ENCODE results near the gene P2RX5. TPM values are rescaled to one million over a fixed set of nuclear protein-coding genes. Genes with fewer than 3 reads are reported as not detected.

Gene P2RX5
- total RNA-seq, 1 experiment from 2014 or later, result 11.6 TPM

DNA sequence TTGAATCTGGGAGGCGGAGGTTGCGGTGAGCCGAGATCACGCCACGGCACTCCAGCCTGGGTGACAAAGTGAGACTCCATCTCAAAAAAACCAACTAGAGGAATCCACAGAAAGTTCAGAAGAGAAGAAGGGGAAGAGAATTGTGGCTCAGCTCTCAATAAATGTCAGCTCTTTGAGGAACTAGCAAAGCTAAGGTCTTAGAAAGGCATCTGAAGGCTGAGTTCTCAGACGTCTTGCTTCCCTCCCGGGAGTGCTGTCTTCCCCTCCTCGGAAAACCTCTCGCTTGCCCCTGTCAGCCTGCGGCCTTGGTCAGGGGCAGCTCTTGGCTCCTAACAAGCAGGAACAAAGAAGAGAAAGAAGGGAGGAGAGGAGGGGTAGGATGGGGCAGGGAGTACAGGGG lies 65.2 kb downstream of the P2RX5 start:
- peaks cover 14% of the 10 kb centered on the region for H3K36me3 Mint-ChIP-seq (ENCODE audit: insufficient read depth, unreplicated experiment)
- H3K27me3 Mint-ChIP-seq (ENCODE audit: unreplicated experiment), result no peaks in the 10 kb centered on the region
- CTCF ChIA-PET, result no interaction called here
- H3K4me3 Mint-ChIP-seq (ENCODE audit: low read depth, unreplicated experiment), result no peak overlapping the region
- BruUV-seq (replicated peaks), result no TSS peak
- no peak overlapping the region for H3K27ac Mint-ChIP-seq (ENCODE audit: unreplicated experiment)
- H3K4me1 Mint-ChIP-seq (ENCODE audit: low read depth, unreplicated experiment), result no peaks in the 10 kb centered on the region
- TF ChIP-seq, protein P1, sequence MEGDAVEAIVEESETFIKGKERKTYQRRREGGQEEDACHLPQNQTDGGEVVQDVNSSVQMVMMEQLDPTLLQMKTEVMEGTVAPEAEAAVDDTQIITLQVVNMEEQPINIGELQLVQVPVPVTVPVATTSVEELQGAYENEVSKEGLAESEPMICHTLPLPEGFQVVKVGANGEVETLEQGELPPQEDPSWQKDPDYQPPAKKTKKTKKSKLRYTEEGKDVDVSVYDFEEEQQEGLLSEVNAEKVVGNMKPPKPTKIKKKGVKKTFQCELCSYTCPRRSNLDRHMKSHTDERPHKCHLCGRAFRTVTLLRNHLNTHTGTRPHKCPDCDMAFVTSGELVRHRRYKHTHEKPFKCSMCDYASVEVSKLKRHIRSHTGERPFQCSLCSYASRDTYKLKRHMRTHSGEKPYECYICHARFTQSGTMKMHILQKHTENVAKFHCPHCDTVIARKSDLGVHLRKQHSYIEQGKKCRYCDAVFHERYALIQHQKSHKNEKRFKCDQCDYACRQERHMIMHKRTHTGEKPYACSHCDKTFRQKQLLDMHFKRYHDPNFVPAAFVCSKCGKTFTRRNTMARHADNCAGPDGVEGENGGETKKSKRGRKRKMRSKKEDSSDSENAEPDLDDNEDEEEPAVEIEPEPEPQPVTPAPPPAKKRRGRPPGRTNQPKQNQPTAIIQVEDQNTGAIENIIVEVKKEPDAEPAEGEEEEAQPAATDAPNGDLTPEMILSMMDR (IDR thresholded peaks at IDR 0.05; ENCODE audit: unreplicated experiment), result no peak
- intact Hi-C loops (cut with micrococcal nuclease; ENCODE audit: unreplicated experiment), result no loop called here
- no peak for DNase-seq
- no peaks in the 10 kb centered on the region for H3K9me3 Mint-ChIP-seq (ENCODE audit: low read depth, unreplicated experiment)

DNA sequence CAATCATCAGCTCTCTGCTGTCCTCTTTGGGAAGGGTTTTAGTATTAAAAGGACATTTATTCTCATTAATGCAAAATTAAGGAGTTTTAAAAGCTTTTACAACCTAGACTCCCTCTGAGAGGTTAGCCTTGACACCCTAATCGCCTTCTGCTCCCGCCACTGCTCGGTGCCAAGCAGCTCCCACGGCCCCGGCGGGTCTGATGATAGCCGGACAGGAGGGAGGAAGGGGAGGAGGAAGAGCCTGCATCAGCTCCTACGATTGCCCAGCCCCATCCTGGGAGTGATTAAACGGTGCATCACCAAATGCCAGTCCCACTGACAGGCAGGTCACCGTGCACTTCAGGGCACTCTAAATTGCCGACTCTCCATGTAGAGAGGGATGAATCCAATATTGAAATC lies 68.2 kb downstream of the P2RX5 start:
- CTCF ChIA-PET, result no interaction called here
- Mint-ChIP-seq H3K4me1 (ENCODE audit: low read depth, unreplicated experiment) (no peaks in the 10 kb centered on the region), H3K9me3 (ENCODE audit: low read depth, unreplicated experiment) (no peaks in the 10 kb centered on the region), H3K27me3 (ENCODE audit: unreplicated experiment) (no peaks in the 10 kb centered on the region), H3K36me3 (ENCODE audit: insufficient read depth, unreplicated experiment) (no peaks in the 10 kb centered on the region), H3K27ac (ENCODE audit: unreplicated experiment) (no peak overlapping the region), H3K4me3 (ENCODE audit: low read depth, unreplicated experiment) (no peak overlapping the region)
- no TSS peak for BruUV-seq (replicated peaks)
- DNase-seq, result no peak
- intact Hi-C loops (cut with micrococcal nuclease; ENCODE audit: unreplicated experiment), result no loop called here
- TF ChIP-seq, protein P1 (IDR thresholded peaks at IDR 0.05; ENCODE audit: unreplicated experiment), result no peak

DNA sequence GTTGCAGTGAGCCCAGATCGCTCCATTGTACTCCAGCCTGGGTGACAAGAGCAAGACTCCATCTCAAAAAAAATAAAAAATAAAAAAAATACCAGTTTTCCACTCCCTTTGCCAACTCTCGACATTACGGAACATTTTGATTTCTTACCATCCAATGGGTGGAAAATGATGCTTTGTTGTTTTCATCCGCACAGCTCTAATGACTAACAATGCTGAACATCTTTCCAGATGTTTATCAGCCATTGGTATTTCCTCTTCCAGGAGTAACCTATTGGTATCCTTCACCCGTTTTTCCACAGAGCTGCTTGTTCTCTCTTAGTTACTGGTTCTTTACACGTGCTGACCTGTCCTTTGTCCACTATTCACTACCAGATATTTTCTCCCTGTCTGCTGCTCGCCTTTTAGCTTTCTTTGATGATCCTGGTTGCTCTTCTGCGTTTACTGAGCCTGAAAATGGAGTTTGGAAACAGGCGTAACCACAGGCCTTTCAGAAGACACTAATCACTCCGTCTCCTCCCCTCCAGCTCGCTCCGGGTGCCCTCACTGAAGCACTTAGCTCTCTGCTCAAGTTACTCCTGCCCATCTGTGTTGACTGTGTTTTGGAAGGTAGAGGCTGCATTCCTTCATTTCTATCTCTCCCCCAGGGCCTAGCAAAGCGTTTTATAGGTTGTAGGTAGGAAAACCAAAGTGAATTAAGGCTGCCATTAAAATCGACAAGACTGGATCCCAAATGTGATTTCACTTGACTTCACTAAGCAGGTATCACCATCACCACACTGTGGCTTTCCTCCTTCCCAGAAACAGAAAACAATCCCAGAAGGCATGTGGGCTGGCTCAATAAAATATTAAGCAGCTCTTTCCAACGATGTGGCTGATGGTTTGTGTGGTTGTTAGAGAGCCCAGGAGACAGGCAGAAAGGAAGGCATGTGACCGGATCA lies 68.9 kb downstream of the P2RX5 start:
- no peaks in the 10 kb centered on the region for H3K36me3 Mint-ChIP-seq (ENCODE audit: insufficient read depth, unreplicated experiment)
- H3K9me3 Mint-ChIP-seq (ENCODE audit: low read depth, unreplicated experiment), result no peaks in the 10 kb centered on the region
- no peaks in the 10 kb centered on the region for H3K4me1 Mint-ChIP-seq (ENCODE audit: low read depth, unreplicated experiment)
- no peak overlapping the region for H3K4me3 Mint-ChIP-seq (ENCODE audit: low read depth, unreplicated experiment)
- CTCF ChIA-PET, result no interaction called here
- H3K27me3 Mint-ChIP-seq (ENCODE audit: unreplicated experiment), result no peaks in the 10 kb centered on the region
- H3K27ac Mint-ChIP-seq (ENCODE audit: unreplicated experiment), result no peak overlapping the region
- intact Hi-C loops (cut with micrococcal nuclease; ENCODE audit: unreplicated experiment), result no loop called here
- no peak for DNase-seq
- TF ChIP-seq, protein P1 (IDR thresholded peaks at IDR 0.05; ENCODE audit: unreplicated experiment), result no peak
- BruUV-seq (replicated peaks), result no TSS peak

Other genes starting within 250 kb of the P2RX5 start
- not detected in 2 replicates for gene SPATA22, start 224.3 kb downstream of the P2RX5 start, total RNA-seq (2022)
- gene ASPA, start 220.2 kb downstream of the P2RX5 start, total RNA-seq (2022), result not detected in 2 replicates
- gene TRPV3, start 138.3 kb downstream of the P2RX5 start, total RNA-seq (2022), result 0.38 and 0.49 TPM in 2 replicates
- gene TRPV1, start 86.7 kb downstream of the P2RX5 start, total RNA-seq (2022), result 9.7 and 10.1 TPM in 2 replicates
- 8.5 and 9.4 TPM in 2 replicates for gene SHPK, start 59.9 kb downstream of the P2RX5 start, total RNA-seq (2022)
- gene CTNS, start 59.4 kb downstream of the P2RX5 start, total RNA-seq (2022), result 5.1 TPM in 2 replicates
- gene TAX1BP3, start 27.6 kb downstream of the P2RX5 start, total RNA-seq (2022), result 63.9 and 66.1 TPM in 2 replicates
- 38.2 and 42.9 TPM in 2 replicates for gene EMC6, start 27.3 kb downstream of the P2RX5 start, total RNA-seq (2022)
- 11.8 and 13.4 TPM in 2 replicates for gene HASPIN, start 27.7 kb upstream of the P2RX5 start, total RNA-seq (2022)
- 8.4 and 14.7 TPM in 2 replicates for gene ITGAE, start 105.0 kb upstream of the P2RX5 start, total RNA-seq (2022)
- 25.4 and 26.9 TPM in 2 replicates for gene NCBP3, start 150.1 kb upstream of the P2RX5 start, total RNA-seq (2022)
- gene CAMKK1, start 196.9 kb upstream of the P2RX5 start, total RNA-seq (2022), result 1.4 and 1.7 TPM in 2 replicates
- not detected in 2 replicates for gene P2RX1, start 220.3 kb upstream of the P2RX5 start, total RNA-seq (2022)